HUDEP-2 (cell line): ENCODE data around the gene EFEMP1.

Experiments used
- DNase-seq, 76 experiments: peaks; one replicate each; lab custom pipeline; 2025; ENCODE audit not compliant: unreplicated experiment in 76 of 76; lab: John Stamatoyannopoulos, UW

The EFEMP1 gene, protein sequence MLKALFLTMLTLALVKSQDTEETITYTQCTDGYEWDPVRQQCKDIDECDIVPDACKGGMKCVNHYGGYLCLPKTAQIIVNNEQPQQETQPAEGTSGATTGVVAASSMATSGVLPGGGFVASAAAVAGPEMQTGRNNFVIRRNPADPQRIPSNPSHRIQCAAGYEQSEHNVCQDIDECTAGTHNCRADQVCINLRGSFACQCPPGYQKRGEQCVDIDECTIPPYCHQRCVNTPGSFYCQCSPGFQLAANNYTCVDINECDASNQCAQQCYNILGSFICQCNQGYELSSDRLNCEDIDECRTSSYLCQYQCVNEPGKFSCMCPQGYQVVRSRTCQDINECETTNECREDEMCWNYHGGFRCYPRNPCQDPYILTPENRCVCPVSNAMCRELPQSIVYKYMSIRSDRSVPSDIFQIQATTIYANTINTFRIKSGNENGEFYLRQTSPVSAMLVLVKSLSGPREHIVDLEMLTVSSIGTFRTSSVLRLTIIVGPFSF

DNA sequence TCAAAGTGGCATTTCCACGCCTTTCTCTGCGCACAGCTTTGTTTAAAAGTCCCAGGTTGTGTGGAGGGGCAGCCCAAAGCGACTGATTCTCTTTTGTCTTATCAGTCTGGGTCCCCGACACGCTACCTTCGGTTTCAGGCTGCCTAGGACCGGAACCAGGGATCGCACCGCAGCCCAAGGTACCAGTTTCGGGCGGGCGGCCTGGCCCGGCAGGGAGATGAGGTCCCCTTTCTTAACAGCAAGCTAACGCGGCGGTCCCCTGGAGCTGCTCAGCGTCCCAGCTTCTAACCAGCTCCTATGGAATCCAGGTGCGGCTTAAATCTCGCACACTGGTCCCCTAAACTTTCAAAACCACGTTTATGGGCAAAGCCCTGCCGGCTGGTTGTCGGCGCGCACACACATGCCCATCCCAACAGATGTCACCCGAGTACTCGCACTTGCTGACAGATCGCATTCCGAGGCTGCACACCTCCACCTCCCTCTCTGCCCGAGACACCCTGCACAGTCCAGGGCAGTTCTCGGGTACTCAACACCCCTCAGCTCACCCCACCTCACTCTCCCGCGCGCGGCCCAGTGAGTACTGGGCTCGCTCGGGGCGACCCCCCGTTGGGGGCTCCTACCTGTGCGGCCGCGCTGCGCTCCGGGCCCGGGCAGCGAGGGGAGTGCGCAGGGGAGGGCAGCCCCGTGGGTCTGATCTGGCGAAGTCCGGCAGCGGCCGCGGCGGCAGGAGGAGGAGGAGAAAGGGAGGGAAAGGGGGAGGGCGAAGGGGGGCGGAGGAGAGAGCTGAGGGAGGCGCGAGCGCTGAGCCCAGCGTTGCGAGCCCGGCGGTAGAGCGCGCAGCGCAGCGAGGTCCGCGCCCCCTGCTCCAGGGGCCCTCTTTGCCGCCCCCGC, at the start of gene EFEMP1:
EFEMP1 (minus strand) TSS at position 692 of the 891 bp plus-strand sequence. CDS start 1,342 bp downstream, outside the sequence.
- DNase-seq, result no peak

DNA sequence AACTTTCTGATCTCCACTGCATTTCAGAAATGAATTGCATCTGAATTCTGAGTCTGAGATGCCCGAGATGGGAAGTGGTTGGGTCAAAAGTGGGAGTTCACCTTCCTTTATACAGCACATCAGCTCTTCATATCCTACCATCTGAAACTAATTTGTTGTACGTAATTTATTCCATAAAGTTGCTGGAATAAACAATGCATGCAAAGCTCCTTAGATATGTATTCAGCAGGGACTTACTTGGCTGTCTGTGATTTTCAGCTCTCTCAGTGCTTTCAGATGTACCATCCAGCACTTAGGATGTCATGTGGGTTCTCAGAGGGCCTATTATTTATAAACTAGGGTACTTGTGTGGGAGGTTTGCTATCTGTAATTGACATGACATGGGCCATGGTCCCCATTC, 46.9 kb upstream of the EFEMP1 start:
- DNase-seq, result no peak

DNA sequence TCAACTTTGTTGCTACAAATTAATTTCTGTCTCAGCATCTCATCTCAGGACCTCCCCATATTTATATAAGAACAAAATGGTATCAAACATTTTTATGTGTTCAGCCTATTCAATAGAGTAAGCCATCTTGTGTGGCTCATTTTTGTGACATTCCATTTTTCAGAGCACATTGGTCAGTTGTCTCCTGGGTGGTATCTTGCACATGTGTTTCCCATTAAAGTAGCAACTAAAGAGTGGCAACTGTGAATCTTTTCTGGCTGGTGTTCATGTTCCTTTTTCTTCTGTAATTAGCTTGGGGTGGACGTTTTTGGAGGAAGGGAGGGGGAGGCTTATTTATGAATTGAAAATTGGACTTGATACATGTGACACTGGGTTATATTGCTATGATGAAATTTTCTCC, 45.4 kb upstream of the EFEMP1 start:
- DNase-seq, result no peak

DNA sequence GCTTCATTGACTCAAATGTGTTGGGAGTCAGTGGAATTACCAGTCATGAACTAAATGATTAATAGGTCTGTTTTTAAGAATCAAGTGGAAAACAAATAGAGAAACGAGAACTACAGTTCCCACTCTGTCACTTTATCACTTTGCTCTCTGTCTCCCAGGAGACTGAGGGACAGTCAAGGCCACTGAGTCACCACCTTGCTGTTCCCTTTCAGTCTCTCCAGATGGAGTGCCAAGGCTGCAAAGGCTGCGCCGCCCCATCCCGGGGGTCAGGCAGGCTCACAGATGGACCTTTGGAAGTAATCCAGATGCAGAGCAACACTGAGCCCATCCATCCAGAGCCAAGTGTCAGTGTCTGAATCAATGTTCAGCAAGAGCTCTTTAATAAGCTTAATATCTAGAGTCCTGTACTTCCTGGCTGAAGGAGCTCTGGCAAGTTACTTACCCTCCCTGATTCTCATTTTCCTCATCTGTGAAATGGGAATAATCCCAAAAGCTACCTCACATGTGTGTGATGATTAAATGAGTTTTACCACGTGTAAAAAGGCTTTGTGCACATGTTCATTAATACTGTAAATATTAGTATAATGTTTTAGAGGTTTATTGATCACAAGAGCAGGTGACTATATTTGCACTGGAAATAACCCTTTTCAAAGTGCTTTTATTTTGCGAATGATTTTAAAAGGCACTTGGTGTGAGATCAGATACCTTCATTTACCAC, 43.0 kb upstream of the EFEMP1 start:
- peak in 1 of 76 experiments; percentile 1 for DNase-seq

DNA sequence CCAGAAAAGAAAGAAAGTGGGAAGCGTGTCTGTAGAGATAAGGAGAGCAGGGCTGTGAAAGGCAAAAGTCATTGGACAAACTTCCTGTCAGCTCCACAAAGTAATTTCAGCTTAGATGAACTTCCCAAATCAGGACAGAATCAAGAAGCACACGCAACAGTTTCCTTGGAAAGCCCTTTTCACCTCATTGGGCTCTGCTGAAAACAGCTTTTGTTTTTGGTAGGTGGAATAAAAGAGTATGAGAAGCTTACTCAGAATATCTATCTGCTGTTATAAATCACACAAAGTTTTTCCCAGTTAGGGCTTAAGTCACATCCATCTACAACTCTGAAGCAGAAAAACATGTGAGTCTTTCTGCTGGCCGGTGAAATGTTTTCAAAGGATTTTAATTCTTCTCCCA, 42.4 kb upstream of the EFEMP1 start:
- no peak for DNase-seq

DNA sequence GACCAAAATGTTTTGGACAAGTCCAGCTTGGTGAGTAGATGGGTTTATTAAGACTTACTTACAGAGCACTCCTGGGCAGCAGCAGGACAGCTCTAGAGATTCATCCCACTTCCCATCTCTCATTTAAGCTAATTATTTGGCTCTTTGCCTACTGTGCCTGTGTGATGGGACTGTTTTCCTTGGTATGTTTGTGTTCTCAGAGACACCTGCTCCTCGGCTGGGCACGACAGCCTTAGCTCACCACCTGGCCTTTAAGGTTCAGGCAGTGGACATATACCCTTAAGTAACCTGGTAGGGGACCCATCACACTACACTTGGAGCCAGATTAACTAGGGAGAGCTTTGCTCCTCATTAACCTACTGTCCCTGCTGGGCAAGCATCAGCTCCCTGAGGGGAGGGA, 41.7 kb upstream of the EFEMP1 start:
- DNase-seq, result no peak

DNA sequence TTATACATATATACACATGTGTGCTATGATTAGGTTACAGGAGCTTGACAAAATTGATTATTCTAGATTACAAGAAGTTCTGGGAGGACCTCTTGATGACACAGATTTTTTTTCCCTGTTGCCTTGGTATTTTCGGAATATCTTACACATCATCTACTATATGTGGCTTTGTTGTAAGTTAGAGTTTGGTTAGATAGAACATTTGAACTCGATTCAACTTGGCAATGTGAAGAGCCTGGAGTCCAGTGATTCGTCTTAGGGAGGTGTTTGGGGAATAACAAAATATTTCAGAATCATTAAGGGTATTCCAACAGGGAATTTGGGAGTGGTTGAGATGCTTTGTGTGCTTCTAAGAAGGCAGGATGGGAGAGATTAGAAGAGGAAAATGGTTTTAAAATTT, 39.3 kb upstream of the EFEMP1 start:
- DNase-seq, result no peak

DNA sequence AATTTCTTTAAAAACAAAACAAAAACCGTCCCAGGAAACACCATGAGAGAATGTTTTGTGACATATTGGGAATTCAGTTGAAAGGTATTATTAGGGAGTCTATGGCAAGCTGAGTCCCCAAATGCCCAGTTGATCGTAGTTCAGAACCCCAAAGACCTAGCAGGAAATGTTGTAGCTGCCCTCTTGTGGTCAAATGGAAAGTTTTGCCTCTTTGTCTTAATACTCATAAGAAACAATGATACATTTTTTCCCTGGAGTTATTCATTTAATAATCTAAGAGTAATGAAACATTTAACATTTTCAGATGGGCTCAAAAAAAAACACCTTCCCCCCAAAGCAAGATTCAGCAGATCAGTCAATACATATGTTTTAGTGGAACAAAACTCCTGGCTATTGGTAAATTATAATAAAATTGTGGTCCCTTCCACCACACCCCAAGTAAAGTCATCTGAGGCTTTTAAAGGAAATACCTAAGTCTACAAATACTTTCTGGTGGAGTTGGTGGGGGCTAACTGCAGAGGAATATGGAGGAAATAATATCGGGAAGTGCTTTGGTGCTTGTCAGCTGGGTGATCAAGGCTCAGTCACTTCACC, 37.8 kb upstream of the EFEMP1 start:
- peak in 11 of 76 experiments; percentile 1 to 25 (median 5) for DNase-seq

DNA sequence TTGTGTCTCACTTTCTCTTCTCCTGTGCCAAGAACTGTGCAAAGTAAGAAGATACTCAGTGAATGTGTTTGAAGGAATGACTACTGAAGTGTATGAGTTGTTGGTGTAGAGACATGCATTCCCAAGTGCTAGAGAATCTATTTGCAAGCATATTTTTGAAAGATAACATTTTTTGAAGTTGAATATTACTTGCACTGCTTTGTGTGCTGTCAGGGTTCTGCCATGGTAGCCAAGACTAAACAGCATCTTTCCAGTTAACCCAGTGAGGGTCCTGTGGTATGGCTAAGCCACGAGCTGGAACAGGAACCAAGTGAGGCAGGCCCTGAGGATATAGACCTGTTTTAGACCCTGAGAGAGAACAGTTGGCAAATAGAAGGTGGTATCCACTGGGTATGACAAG, 35.2 kb upstream of the EFEMP1 start:
- DNase-seq, result no peak

DNA sequence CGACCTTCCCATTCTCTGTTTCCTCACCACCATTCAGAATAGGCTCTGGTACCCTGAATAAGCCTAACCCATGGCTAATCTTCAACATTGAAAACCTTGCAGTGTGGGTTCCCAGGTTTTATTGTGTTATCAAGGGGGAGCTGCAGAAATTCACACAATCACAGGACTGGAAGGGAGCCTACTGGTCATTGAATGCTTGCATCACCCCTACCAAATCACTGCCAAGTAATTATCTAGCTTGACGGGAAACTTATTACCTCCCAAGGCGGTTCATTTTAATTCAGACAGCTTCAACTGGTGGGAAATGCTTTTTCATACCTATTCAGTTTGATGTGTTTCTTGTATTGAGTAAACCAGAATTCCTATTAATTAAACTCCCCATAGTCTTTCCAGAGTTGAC, 33.6 kb upstream of the EFEMP1 start:
- no peak for DNase-seq

DNA sequence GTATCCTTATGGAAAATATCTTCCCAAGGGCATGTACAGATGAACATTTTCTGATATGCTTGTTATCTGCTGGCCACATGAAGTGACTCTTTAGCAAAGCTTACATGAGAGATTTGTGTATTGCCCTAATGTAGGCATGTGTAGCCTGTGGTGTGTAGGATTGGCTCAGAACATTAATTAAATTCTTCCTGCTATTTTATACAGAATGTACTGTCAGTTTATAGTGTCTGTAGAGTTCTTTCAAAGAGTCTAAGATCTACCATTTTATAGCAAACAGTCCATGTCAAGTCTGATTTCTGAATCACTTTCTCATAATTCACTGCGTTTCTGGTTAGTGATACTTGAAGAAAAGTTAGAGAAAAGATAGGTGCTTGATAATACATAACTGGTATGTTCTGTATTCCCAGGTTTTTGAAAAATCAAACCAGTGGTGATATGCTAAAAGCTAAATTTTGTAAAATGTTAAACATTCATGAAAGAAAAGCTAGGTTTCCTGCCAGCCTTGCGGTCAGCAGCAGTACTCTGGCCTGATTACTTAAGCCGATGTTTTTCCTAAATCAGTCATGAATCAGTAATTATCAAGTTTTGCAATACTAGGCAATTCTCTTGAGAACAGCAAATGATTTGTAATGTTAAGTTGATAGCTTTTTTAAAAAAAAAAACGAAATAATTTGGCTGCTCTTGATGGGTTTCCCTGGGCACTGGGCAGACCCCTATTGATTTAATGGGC, 30.9 kb upstream of the EFEMP1 start:
- no peak for DNase-seq

DNA sequence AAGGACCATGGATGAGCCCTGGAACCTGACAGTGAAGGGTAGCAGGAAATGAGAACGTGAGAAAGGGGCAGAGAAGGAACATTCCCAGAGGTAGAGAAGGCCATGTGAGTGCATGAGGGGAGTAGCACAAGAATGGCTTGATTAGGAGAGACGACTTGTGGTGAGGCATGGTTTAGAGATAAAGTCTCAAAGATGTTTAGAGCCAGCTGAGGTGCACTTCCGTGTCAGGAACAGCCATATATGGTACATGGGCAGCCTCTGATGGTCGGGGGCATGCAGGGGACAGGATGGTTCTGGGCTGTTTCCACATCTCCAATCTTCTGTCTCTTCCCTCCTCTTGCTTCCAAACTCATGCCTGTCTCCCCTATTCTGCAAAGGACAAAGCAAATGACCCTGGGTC, 28.8 kb upstream of the EFEMP1 start:
- DNase-seq, result peak in 1 of 76 experiments; percentile 3

DNA sequence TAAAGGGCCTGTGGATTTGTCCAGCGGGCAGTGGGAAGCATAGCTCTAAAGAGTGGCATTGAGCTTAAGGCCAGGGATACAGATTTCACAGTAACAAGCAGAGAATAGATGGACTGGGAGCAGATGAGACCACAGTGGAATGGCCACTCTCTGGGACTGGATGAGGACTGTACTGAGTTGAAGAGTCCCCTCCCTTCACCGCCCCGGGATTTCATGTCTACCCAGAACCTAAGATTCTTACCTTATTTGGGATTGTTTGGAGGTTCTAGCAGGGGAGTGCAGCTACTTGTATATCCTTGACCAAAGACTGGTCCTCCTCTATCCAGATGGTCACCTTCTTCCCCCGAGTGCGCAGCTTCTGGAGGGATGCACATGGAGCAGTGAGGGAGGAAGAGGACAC, 28.0 kb upstream of the EFEMP1 start:
- no peak for DNase-seq

DNA sequence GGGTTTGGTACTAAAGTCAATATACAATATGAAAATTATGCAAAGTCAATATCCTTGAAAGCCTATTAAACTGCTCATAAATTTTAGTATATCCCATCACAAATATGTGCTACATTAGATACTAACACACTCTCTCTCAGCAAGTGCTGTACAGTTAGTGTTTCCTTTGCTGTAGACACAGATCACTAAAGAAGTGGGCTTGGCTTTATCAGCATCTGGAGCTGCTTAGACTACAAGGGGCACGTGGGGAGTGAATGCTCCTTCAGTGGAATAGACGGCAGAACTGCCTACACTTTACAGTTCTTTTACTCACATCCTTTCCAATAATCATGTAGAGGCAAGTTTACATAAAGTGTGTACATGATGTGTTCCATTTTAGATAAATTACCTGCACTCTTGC, 26.0 kb upstream of the EFEMP1 start:
- no peak for DNase-seq

DNA sequence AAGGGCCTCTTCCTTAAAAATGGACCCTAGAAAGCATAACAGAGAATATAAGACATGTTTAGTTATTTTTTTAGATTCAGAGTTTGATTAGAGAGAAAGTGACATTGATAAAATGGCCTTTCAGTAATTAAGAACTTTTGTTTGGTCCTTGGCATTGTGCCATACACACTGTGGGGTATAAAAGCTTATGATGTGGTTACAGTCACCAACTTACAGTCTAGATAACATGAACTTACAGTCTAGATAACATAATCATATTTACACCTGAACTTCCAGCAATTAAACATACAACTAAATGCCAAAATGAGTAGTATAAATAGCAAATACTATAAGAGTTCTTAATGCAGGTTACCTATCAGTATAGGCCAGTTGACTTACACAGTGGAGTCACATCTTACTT, 25.6 kb upstream of the EFEMP1 start:
- DNase-seq, result no peak

DNA sequence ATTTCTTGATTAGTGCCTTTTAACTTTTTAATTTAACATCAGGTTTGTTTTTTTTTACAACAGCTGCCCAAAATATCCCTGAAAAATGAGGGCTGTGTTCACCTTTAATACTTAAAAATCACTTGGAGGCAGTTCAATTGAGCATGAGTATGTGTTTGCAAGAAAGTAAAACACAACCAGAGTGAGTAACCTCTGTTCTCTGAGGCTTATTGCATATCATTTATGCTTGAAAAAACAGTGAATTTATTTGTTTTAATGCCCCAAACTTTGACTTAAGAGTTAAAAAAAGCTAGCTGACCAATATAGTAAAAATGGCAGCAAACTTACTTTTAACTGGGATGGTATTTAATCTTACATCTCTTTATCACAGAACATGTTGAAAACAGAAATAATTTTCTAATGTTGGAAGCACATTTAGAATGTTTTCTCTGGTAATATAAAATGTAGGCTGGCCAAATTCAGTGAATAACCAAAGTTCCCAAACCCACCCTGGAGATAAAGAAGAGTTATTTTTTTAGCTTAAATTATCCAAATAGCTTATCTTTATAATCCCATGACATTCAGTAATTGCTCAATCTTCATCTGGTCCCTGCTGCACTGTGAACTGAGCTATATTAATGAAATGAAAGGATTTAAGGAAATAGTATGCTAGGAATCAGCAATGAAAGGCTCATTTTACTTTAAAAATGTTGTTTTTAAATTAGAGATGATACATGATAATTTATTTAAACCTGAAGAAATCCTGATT, 24.8 kb upstream of the EFEMP1 start:
- DNase-seq, result no peak

DNA sequence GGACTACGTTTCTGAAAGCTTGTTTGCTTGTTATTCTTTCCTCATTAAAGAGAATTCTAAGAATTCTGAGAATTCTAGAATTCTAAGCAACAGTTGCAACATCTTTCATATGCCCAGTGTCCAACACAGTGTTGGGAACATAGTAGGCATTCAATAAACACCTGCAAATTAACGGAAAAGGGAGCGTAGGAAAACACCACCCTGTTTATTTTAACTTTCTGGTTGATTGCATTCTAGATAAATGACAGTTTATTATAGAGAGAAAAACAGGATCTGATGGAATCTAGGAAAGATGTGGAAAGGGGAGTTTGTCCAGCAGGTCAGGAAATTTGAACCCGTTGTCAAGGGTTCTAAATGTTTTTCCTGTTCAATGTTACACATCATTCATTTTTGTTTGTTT, 24.2 kb upstream of the EFEMP1 start:
- no peak for DNase-seq

DNA sequence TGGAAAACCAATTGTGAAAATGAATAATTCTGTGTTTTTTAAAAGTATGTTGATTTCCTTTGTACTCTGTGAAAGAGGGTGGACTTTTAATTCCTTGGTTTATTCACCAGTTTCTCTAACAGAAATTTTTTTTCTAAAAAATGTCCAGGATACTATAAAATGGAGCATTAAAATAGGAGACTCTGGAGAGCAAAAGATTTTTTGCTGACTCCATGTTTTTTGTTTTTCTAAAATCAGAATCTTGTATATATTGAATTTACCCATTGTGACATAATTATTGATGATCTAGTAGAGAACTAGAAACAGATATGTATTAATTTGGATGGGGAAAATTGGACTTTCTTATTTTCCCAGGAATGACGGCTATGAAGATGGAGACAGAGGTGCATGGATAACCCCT, 23.2 kb upstream of the EFEMP1 start:
- DNase-seq, result no peak

DNA sequence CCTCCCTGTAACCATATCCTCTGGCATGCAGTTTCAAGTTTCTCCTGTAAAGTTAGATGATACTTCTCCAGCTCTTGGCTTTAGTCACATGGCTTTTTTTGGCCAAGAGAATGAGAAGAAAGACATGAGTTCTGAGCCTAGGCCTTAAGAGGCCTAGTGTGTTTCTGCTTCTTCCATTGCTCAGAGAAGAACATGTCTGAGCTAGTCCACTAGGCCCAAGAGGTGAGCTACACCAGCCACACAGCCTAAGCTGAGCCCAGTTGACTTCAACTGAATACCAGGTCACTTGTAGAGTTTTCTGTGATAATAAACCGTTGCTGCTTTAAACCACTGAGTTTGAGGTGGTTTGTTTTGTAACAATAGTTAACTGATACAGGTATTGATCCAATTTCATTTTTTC, 19.9 kb upstream of the EFEMP1 start:
- no peak for DNase-seq
